HG03196 (cell line): Measurements from ENCODE around the gene BNIP5.

Experiments
- ATAC-seq: cut with Tn5 transposase; IDR thresholded peaks from one replicate; pipeline ENCODE4 v1.9.1; 2021; ENCODE audit not compliant: unreplicated experiment

The BNIP5 gene

DNA sequence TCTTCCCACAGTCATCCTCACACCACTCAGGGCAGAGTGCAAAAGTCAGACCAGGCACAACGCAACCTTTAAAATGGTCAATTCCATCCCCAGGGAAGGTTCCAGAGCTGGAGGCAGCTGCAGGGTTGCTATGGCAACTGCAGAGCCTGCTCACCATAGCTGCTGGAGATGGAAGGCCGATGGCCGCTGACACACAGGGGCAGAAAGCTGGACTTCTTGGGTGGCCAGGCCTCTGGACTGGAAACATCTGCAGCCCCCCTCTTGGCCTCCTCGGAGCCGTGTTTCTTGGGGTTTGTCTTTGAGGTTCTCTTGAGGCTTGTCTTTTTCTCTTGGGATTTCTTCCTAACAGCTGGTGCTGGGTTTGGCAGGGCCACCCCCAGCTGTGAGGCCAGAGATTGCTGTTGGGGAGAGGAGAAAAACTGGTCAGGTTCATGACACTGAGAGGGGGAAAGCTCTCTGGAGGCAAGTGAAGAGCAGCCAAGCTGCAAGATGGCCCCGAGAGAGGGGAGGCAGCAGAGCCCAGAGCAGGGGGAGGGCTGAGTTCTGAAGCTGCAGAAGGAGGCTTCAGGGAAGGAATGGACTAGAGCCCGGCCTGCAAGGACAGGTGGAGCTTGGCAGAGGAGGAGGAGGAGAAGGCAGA lies 10.2 kb downstream of the BNIP5 start:
- ATAC-seq = no peak

DNA sequence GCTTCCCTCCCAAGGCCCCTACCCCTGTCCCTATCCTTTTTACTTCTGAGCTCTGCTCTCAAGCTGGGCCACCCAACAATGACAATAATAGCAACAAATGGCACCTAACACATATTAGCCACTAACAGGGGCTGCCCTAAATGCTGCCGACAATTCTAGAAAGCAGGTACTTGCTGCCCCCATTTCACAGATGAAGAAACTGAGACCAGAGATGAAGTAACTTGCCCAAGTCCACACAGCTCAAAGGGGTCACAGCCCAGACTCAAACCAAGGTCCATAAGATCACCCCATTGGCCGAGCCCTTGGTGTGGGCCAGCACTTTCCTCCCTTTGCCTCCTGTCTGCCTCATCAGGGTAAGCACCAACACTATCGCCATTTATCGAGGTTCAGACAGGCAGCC lies 12.0 kb downstream of the BNIP5 start:
- no peak for ATAC-seq

- ATAC-seq = no peak
Measured at GRCh38 chr6:36324191-36324590, 12.5 kb downstream of the BNIP5 start.

DNA sequence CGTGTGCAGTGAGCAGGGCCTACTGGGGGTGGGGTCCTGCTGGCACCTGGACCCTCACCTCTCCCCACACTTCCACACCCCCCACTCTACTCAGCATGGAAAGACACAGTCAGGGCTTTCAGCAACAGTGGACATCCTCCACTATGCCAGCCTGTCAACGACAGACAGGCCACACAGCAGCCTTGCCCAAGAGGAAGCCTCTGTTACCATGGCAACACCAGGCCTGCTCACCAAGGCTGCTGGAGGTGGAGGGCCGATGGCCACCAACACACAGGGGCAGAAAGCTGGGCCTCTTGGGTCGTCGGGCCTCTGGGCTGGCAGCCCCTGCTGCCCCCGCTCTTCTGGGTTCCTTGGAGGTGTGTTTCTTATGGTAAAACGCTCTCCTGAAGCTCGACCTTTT lies 13.6 kb downstream of the BNIP5 start:
- no peak for ATAC-seq

DNA sequence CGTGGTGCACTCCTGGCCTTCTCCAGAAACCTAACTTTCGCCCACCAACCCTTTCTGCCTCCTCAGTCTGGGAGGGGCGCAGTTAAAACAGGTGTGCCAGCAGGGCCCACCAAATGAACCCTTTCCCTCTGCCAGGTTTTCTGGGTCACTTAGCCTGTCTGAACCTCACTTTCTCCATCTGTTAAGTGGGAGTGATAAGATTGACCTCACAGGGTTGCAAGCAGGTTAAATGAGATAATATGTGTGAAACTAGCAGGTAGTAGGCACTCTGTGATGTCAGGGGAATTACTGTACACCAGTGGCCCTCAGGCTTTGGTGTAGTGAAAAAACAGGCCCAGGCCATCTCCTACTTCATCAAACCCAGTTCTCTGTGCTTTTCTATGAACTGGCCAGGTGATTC lies 14.1 kb downstream of the BNIP5 start:
- no peak for ATAC-seq

DNA sequence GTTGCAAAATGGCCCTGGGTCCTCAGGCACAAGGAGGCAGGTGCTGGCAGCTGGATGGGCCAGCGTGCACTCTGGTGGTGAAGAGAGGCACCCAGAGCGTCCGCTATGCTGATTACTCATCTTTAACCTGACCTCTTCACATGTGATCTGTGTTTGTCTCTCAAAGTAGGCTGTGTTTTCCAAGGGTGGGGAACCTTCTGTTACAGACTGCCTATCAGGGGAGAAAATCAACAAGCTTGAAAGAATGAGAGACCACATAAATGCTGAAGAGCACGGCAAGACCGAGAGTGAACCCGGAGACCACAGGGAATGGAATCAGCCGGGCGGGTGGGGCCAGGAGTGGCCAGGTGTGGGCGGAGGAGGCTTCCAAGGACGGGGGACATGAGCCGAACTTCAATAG lies 16.2 kb downstream of the BNIP5 start:
- no peak for ATAC-seq

DNA sequence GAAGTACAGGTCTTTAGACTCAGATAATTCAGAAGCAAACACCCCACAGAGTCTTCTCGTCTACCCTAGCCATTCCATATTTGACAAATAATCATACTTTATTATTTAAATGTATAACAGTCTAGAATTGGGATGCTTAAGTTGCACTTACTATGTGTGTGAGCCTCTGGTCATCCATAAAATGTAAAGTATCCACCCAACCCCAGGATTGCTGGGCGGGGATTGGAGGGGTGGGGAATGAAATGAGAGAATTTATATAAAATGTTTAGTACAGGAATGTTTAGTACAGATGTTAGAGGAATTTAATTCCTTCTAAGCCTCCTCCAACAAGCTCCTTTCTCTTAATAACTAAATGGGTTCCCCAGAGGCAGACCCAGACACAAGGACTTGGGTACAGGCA lies 16.9 kb downstream of the BNIP5 start:
- no peak for ATAC-seq

GRCh38 chr6:36319436-36319762 lies 17.3 kb downstream of the BNIP5 start:
- ATAC-seq = no peak

DNA sequence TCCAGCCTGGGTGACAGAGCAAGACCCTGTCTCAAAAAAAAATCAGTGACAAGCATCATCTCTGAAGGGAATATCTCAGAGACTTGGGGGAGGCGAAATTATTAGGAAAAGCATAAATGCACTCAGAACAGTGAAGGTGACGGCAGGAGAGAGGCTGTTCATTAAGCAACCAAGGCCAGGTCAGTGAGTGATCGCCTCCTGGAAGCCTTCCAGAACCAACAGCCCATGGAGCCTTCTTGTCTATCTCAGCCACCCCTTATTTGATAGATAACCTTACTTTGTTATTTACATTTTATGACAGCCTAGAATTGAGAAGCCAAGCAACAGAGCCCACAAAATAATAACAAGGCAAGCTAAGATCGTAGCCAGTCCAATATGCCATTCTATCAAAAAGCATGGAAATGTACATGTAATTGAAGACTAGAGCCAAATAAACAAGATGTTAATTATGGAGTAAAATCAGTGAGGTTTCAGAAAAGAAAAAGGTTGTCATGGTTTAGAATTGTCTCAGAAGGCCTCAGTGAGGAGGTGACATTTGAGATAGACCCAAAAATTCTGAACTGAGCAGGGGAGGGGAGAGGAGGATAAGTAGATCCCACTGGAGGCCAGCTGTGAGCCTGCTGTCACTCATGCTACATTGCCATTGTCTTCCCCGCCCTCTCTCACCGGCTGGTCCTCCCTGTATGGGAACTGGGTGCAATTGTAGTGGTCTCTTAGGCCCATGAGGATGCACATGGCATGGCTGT lies 17.8 kb downstream of the BNIP5 start:
- no peak for ATAC-seq

- ATAC-seq = no peak
Measured at GRCh38 chr6:36317623-36318022, 19.1 kb downstream of the BNIP5 start.

- ATAC-seq = no peak
Measured at GRCh38 chr6:36315921-36316320, 20.8 kb downstream of the BNIP5 start.

DNA sequence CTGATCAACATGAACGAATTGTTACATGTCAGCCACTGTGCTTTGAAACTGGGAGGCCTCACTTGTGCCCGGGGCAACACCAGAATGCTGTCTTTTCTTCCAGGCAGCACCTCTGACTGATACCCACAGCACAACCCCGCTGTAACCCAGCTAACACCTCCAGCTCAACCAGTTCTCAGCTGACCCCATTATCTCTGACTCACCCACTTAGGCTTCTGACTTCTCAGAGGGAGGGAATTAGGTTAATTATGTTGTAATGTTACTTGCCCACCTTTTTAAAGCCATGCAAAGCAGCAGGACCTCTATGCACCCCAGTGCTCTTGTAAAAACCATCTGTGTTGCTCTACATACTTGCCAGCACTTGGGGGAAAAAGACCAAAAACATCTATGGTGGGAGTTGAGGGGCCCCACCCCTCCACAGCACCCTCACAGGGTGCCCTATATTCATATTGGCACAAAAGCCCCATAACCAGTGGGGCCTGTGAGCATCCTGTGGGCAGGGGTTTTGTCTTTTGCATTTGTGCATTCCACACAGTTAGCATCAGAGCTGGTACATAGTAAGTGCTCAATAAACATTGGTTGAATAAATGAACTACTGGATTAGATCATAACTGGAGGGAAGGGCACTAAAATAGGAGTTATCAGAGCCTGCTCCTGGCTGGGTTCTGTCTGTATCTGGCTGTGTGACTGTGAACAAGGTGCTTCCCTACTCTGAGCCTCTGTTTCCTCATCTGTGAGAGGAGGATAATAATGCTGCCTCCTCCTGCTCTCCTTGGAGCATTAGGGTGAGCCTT lies 22.3 kb downstream of the BNIP5 start:
- ATAC-seq = no peak

- no peak for ATAC-seq
Measured at GRCh38 chr6:36313649-36313936, 23.1 kb downstream of the BNIP5 start.

GRCh38 chr6:36312854-36313648 lies 23.6 kb downstream of the BNIP5 start:
- no peak for ATAC-seq

GRCh38 chr6:36309900-36310299 lies 26.8 kb downstream of the BNIP5 start:
- ATAC-seq = no peak

DNA sequence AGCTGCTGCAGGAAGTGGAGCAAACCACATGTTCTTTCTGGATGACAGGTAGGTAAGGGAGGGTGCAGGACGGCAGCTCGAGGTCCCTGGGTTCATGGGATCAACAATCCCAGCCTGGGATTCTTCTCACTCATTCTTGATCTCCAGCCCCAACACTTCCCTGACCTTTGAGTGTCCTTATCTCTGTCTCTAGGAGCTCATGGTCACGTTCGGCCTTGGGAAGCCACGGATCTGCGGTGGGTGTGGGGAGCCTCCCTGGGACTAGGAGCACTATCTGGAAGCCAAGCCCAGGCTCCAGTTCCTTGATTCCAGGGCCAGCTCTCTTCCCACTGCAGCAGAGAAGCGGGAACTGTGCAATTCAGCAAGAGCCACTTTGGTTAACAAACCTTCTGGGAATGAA lies 27.5 kb downstream of the BNIP5 start:
- no peak for ATAC-seq

DNA sequence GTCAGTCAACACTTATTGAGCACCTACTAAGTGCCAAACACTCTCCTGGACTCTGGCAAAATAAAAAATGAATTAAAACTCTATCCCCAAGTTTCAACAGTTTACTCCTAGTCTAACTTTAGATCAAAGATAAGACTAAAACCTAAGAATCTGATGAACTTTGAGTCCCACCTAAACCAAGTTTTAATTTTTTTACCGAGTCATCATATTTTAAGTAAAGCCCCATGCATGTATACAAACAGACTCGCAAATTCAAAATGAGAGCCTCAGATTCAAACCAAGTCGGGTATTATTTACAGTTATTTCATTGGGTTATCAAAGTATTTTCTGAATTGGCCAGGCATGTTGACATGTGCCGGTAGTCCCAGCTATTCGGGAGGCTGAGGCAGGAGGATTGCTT lies 28.2 kb downstream of the BNIP5 start:
- no peak for ATAC-seq

DNA sequence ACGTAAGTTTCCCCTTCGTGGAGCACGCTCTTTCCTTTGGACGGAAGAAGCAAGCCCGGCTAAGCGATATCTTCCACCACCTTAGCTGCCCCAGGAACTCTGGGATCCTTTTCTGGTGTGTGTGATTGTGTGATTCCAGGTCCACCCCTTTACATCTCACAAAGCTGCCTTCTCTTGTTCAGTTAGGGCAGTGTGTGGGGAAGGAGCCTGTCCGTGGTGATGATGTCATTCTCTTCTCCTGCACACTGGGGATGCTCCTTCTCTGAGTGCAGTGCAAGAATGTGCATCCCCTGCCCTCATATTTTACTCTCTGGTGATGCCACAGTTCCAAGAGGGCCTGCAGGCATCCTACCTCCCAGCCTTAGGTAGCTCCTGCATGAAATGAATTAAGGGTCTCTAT lies 30.3 kb downstream of the BNIP5 start:
- no peak for ATAC-seq

- no peak for ATAC-seq
Measured at GRCh38 chr6:36305885-36306284, 30.8 kb downstream of the BNIP5 start.

DNA sequence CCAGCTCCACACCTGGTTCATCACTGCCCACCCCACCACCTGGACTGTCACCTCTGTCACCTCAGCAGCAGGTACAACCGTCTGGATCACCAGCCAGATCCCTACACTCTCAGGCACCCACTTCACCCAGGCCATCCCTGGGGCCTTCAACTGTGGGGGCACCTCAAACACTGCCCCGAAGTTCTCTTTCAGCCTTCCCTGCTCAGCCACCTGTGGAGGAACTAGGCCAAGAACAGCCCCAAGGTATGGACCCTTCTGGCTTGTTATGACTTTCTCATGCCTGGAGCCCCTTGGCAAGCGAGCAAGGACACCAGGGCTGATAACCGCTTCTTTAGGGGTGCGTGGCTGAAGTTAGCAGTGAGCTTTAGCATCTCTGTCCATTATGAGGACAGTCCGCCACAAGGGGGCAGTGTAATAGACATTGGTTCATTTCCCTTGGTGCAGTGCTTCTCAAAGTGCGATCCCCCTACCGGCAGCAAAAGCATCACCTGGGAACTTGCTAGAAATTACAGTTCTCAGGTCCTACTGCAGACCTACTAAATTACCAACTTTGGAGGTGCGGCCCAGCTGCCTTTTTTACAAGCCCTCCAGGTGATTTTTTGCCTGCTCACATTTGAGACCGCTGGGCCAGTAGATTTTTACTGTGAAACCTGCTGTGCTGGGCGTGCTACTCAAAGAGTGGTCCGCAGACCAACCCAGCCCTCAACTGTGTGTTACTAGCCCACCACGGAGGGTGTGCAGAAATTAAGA lies 34.3 kb downstream of the BNIP5 start:
- no peak for ATAC-seq

DNA sequence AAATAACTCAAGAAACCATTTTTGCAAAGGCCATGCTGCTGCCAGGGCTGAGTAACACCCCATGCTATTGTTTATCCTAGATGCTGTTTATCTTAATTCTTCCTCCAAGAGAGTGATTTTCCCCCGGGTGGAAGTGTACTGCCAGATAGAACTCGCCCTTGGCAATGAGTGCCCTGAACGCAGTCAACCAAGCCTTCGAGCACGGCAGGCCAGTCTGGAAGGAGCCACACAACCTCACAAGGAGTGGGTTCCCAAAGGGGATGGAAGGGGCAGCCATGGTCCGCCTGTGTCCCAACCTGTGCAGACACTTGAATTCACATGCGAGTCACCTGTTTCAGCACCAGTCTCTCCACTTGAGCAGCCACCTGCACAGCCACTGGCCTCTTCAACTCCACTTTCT lies 34.9 kb downstream of the BNIP5 start:
- no peak for ATAC-seq
